SK-N-SH treated with all-trans-retinoic acid at 6 μM for 48 hours (cell line): ENCODE measurements around the gene ACTL6A.

ENCODE experiments used
- ATAC-seq: fragments of 200-7000 bp; cut with Tn5 transposase; 3 replicates; pipeline ENCODE4 v1.9.1; 2020; ENCODE audit warnings: mild to moderate bottlenecking, moderate library complexity
- ARNTL ChIP-seq: fragments of 450-650 bp; formaldehyde crosslinking; IDR thresholded peaks from 2 replicates; pipeline ENCODE4 v1.5.0; 2020; ENCODE audit warnings: low read depth, mild to moderate bottlenecking, moderate library complexity, borderline replicate concordance
- BACH2 ChIP-seq: fragments of 250-450 bp; sonication (Bioruptor Pico); IDR thresholded peaks from 2 replicates; pipeline ENCODE4 v1.9.0; 2021; ENCODE audit warnings: mild to moderate bottlenecking, borderline replicate concordance
- CSDC2 ChIP-seq: fragments of 250-450 bp; sonication (Bioruptor Pico); IDR thresholded peaks from 2 replicates; pipeline ENCODE4 v1.5.0; 2020; ENCODE audit warnings: mild to moderate bottlenecking, moderate library complexity
- ESRRG ChIP-seq: fragments of 250-450 bp; sonication (Bioruptor Pico); IDR thresholded peaks from 2 replicates; pipeline ENCODE4 v1.6.1; 2021; ENCODE audit warnings: mild to moderate bottlenecking
- GLIS3 ChIP-seq: fragments of 250-450 bp; sonication (Bioruptor Pico); IDR thresholded peaks from 2 replicates; pipeline ENCODE4 v1.5.0; 2020; ENCODE audit warnings: mild to moderate bottlenecking, moderate library complexity
- ISL1 ChIP-seq: fragments of 250-450 bp; sonication (Bioruptor Pico); IDR thresholded peaks from 2 replicates; pipeline ENCODE4 v2.1.2; 2022; ENCODE audit warnings: mild to moderate bottlenecking, moderate library complexity
- POU6F1 ChIP-seq: fragments of 250-450 bp; sonication (Bioruptor Pico); IDR thresholded peaks from 2 replicates; pipeline ENCODE4 v1.8.0; 2021; ENCODE audit warnings: low read depth, mild to moderate bottlenecking, moderate library complexity, borderline replicate concordance
- PPARA ChIP-seq: fragments of 250-450 bp; sonication (Bioruptor Pico); IDR thresholded peaks from 2 replicates; pipeline ENCODE4 v1.5.0; 2020; ENCODE audit warnings: mild to moderate bottlenecking, borderline replicate concordance
- RARB ChIP-seq: fragments of 250-450 bp; sonication (Bioruptor Pico); IDR thresholded peaks from 2 replicates; pipeline ENCODE4 v1.8.0; 2021; ENCODE audit warnings: mild to moderate bottlenecking, moderate library complexity
- SNAI2 ChIP-seq: fragments of 250-450 bp; sonication (Bioruptor Pico); IDR thresholded peaks from 2 replicates; pipeline ENCODE4 v1.5.0; 2020; ENCODE audit warnings: mild to moderate bottlenecking, moderate library complexity
- TCF4 ChIP-seq: fragments of 250-450 bp; sonication (Bioruptor Pico); IDR thresholded peaks from 2 replicates; pipeline ENCODE4 v1.8.0; 2021; ENCODE audit warnings: mild to moderate bottlenecking, moderate library complexity, borderline replicate concordance
- TOX ChIP-seq: fragments of 250-450 bp; sonication (Bioruptor Pico); IDR thresholded peaks from 2 replicates; pipeline ENCODE4 v1.8.0; 2021; ENCODE audit warnings: mild to moderate bottlenecking, moderate library complexity, borderline replicate concordance
- TSHZ2 ChIP-seq: fragments of 250-450 bp; sonication (Bioruptor Pico); IDR thresholded peaks from 2 replicates; pipeline ENCODE4 v1.5.0; 2020; ENCODE audit warnings: mild to moderate bottlenecking, moderate library complexity
- ZC3H10 ChIP-seq: fragments of 250-450 bp; sonication (Bioruptor Pico); IDR thresholded peaks from 2 replicates; pipeline ENCODE4 v1.5.1; 2021; ENCODE audit warnings: mild to moderate bottlenecking, moderate library complexity
- ZFP3 ChIP-seq: fragments of 250-450 bp; sonication (Bioruptor Pico); IDR thresholded peaks from 2 replicates; pipeline ENCODE4 v1.5.0; 2020; ENCODE audit warnings: mild to moderate bottlenecking, moderate library complexity
- ZFP30 ChIP-seq: fragments of 450-650 bp; formaldehyde crosslinking; IDR thresholded peaks from 2 replicates; pipeline ENCODE4 v1.5.0; 2022; ENCODE audit warnings: mild to moderate bottlenecking, moderate library complexity
- ZNF565 ChIP-seq: fragments of 450-650 bp; formaldehyde crosslinking; conservative IDR thresholded peaks from 2 replicates; pipeline ENCODE4 v1.5.0; 2020; ENCODE audit warnings: low read depth, mild to moderate bottlenecking, moderate library complexity
- ZNF70 ChIP-seq: fragments of 450-650 bp; formaldehyde crosslinking; IDR thresholded peaks from 2 replicates; pipeline ENCODE4 v1.5.0; 2020; ENCODE audit warnings: mild to moderate bottlenecking, moderate library complexity
- ZNF8 ChIP-seq: fragments of 450-650 bp; formaldehyde crosslinking; IDR thresholded peaks from 2 replicates; pipeline ENCODE4 v1.5.0; 2020; ENCODE audit warnings: mild to moderate bottlenecking, moderate library complexity
- TF ChIP-seq, protein P1 (sequence below): fragments of 250-450 bp; sonication (Bioruptor Pico); IDR thresholded peaks from 2 replicates; pipeline ENCODE4 v1.8.0; 2020; ENCODE audit warnings: mild to moderate bottlenecking, moderate library complexity, borderline replicate concordance
- TF ChIP-seq, protein P2 (sequence below): fragments of 250-450 bp; sonication (Bioruptor Pico); IDR thresholded peaks from 2 replicates; pipeline ENCODE4 v1.5.1; 2021; ENCODE audit warnings: mild to moderate bottlenecking, moderate library complexity

Gene ACTL6A

GRCh38 chr3:179526482-179526881, 36.2 kb upstream of the ACTL6A start:
- no peak for TF ChIP-seq BACH2 (CRISPR knock-in tag)
- TF ChIP-seq TCF4 (CRISPR knock-in tag): no peak
- no peak for TF ChIP-seq ZFP30 (CRISPR knock-in tag)
- no peak for TF ChIP-seq RARB (CRISPR knock-in tag)
- no peak for TF ChIP-seq ZNF70
- TF ChIP-seq SNAI2 (CRISPR knock-in tag): no peak
- TF ChIP-seq TOX (CRISPR knock-in tag): no peak
- TF ChIP-seq ARNTL (CRISPR knock-in tag): no peak
- no peak for TF ChIP-seq ISL1
- no peak for TF ChIP-seq TSHZ2 (CRISPR knock-in tag)
- TF ChIP-seq, protein P1, sequence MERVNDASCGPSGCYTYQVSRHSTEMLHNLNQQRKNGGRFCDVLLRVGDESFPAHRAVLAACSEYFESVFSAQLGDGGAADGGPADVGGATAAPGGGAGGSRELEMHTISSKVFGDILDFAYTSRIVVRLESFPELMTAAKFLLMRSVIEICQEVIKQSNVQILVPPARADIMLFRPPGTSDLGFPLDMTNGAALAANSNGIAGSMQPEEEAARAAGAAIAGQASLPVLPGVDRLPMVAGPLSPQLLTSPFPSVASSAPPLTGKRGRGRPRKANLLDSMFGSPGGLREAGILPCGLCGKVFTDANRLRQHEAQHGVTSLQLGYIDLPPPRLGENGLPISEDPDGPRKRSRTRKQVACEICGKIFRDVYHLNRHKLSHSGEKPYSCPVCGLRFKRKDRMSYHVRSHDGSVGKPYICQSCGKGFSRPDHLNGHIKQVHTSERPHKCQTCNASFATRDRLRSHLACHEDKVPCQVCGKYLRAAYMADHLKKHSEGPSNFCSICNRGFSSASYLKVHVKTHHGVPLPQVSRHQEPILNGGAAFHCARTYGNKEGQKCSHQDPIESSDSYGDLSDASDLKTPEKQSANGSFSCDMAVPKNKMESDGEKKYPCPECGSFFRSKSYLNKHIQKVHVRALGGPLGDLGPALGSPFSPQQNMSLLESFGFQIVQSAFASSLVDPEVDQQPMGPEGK (CRISPR knock-in tag): no peak
- no peak for TF ChIP-seq ZNF8 (CRISPR knock-in tag)
- no peak for TF ChIP-seq GLIS3 (CRISPR knock-in tag)
- no peak for TF ChIP-seq ZC3H10
- no peak for TF ChIP-seq CSDC2
- no peak for TF ChIP-seq ZFP3
- no peak for TF ChIP-seq POU6F1 (CRISPR knock-in tag)
- TF ChIP-seq PPARA: no peak
- TF ChIP-seq ESRRG: no peak
- TF ChIP-seq, protein P2, sequence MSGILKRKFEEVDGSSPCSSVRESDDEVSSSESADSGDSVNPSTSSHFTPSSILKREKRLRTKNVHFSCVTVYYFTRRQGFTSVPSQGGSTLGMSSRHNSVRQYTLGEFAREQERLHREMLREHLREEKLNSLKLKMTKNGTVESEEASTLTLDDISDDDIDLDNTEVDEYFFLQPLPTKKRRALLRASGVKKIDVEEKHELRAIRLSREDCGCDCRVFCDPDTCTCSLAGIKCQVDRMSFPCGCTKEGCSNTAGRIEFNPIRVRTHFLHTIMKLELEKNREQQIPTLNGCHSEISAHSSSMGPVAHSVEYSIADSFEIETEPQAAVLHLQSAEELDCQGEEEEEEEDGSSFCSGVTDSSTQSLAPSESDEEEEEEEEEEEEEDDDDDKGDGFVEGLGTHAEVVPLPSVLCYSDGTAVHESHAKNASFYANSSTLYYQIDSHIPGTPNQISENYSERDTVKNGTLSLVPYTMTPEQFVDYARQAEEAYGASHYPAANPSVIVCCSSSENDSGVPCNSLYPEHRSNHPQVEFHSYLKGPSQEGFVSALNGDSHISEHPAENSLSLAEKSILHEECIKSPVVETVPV (CRISPR knock-in tag): no peak
- ATAC-seq: no peak

GRCh38 chr3:179526989-179527391, 35.7 kb upstream of the ACTL6A start:
- ATAC-seq: peak; percentile 86
- TF ChIP-seq TCF4 (CRISPR knock-in tag) (peak; percentile 50; the same call in 1 of the 2 replicates), ISL1 (no peak)
- TF ChIP-seq, all 23 proteins: peak for 1

- no peak for TF ChIP-seq BACH2 (CRISPR knock-in tag)
- TF ChIP-seq ARNTL (CRISPR knock-in tag): no peak
- no peak for TF ChIP-seq ISL1
- TF ChIP-seq RARB (CRISPR knock-in tag): no peak
- TF ChIP-seq ZNF70: no peak
- TF ChIP-seq, protein P1 (CRISPR knock-in tag): no peak
- TF ChIP-seq ZNF565 (CRISPR knock-in tag): no peak
- no peak for TF ChIP-seq ZNF8 (CRISPR knock-in tag)
- no peak for TF ChIP-seq POU6F1 (CRISPR knock-in tag)
- no peak for TF ChIP-seq TSHZ2 (CRISPR knock-in tag)
- no peak for ATAC-seq
Observed at GRCh38 chr3:179528772-179529171, 34.0 kb upstream of the ACTL6A start.
